Activated CD4-positive, CD25-positive, alpha-beta regulatory T cell treated with anti-CD3 and anti-CD28 coated beads, Interleukin-2, amount 50 U/mL, for 72 hours (primary cell): ENCODE results near the gene IQGAP1.
"Not testable (repeated sequence)": the region's sequence is repeated elsewhere in the genome, so short reads cannot be mapped to it uniquely, and the experiment has no call there.

Experiments used
- DNase-seq: peaks from one replicate; pipeline ENCODE4 v3.0.0; 2021

IQGAP1 gene, protein sequence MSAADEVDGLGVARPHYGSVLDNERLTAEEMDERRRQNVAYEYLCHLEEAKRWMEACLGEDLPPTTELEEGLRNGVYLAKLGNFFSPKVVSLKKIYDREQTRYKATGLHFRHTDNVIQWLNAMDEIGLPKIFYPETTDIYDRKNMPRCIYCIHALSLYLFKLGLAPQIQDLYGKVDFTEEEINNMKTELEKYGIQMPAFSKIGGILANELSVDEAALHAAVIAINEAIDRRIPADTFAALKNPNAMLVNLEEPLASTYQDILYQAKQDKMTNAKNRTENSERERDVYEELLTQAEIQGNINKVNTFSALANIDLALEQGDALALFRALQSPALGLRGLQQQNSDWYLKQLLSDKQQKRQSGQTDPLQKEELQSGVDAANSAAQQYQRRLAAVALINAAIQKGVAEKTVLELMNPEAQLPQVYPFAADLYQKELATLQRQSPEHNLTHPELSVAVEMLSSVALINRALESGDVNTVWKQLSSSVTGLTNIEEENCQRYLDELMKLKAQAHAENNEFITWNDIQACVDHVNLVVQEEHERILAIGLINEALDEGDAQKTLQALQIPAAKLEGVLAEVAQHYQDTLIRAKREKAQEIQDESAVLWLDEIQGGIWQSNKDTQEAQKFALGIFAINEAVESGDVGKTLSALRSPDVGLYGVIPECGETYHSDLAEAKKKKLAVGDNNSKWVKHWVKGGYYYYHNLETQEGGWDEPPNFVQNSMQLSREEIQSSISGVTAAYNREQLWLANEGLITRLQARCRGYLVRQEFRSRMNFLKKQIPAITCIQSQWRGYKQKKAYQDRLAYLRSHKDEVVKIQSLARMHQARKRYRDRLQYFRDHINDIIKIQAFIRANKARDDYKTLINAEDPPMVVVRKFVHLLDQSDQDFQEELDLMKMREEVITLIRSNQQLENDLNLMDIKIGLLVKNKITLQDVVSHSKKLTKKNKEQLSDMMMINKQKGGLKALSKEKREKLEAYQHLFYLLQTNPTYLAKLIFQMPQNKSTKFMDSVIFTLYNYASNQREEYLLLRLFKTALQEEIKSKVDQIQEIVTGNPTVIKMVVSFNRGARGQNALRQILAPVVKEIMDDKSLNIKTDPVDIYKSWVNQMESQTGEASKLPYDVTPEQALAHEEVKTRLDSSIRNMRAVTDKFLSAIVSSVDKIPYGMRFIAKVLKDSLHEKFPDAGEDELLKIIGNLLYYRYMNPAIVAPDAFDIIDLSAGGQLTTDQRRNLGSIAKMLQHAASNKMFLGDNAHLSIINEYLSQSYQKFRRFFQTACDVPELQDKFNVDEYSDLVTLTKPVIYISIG (N-terminal part only)

DNA sequence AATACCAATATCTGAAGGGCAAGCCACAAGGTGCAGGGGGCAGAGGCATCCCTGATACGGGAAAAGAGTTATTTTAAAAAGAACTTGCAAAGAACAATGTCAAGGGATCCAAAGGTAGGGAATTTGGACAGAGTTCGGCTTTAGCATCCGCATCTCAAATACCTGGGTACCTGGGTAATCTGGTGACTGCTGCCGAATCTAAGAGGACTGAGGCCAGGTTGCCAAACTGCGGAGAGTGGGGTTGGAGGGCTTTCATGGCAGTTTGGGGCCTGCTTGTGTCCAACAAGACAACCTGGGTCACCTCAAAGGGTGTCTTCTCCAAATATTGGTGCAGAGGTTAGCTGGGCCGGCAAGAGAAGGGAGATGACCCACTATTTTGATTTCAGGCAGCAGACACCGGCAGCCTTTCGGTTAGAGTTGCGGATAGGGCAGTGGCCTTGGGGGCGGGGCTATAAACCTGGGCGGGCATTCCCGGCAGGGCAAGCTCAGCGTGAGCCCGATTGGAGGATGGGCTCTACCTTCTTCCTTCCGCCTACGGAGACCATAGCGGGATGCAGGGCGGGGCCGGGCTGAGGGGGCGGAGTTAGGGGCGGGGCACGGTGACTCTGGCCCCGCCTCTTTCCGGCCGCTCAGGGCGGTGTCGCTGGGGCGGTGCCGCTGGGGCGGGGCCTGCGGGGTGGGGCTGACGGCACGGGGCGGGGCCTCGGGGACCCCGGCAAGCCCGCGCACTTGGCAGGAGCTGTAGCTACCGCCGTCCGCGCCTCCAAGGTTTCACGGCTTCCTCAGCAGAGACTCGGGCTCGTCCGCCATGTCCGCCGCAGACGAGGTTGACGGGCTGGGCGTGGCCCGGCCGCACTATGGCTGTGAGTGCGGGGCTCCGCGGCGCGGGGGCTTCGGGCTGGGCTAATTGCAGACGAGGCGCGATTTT, at the start of gene IQGAP1:
IQGAP1 (plus strand) TSS at position 709 of the 928 bp plus-strand sequence; CDS start at position 809, 100 bp downstream.
- peak; percentile 97 for DNase-seq

DNA sequence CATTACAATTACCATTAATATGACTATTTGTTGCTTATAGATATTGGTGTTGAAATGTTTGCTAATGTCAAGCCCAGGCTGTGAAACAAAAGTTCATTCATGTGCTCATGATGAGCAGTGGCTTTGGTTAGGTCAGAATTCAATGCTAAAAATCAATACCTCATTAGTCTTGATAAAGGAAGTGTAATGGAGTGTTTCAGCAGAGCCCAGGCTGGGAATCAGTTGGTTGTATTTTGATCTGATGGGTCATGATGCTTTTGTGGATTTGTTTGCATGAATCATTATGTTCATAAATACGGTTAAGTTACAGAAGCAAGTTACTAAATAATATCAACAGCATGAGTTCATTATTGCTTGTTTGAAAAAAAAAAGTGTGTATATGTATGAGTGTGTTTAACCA, 49.5 kb upstream of the IQGAP1 start:
- DNase-seq = no peak

DNA sequence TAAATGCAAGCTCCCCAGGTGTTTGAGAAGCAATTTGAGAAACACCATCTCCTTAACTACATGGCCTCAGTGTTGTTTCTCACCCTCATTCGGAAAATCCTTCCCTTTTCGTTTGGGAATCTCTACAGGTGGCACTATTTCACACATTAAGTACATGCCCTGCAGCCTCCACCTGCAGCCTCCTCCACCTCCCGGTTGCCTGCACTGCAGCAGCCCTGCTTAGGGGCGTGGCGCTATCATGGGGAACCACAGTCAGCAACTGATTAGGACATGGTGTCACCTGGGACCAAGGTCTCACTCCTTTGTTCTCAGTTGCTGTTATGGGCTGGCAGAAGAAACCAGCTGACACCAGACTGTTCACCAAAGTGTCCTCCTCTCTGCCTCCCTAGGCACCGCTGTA, 47.7 kb upstream of the IQGAP1 start:
- no peak for DNase-seq

DNA sequence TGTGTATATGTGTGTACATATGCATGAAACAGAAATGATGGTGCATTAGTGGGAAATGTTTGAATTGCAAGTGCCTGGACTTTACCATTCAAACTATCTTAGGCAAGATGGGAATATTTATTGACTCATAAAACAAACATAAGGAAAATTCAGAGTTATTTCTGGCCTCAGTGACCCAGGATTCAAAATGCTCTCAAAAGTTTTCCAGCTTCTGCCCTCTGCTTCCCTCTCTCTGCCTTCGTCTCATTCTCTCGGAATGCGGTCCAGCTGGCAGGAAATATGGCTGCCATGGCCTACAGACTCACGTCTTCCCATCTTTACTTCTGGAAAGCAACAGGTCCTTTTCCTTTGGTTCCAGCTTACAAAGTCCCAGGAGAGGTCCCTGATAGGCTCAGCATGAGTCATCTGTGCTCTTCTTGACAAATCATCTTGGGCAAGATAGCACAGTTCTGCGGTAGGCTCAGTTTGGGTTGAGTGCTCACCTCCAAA, 44.7 kb upstream of the IQGAP1 start:
- DNase-seq = no peak

DNA sequence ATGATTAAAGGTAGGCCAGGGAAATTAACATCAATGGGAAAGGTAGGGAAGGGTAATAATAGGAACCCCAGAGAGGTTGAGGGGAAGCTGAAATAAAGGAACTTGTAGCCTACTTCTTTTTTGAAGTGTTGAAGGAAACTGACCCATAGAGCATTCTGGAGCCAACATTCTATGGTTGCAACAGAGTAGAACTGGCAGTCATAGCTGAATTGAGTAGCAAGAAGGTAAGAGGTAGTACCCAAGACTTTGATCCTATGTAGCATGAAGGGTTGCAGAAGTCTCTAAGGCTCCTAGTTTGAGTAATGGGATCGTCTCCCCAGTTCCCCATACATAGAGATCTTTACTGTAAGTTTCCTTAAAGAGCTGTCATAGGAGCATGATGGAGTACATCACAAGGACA, 43.4 kb upstream of the IQGAP1 start:
- DNase-seq = no peak

DNA sequence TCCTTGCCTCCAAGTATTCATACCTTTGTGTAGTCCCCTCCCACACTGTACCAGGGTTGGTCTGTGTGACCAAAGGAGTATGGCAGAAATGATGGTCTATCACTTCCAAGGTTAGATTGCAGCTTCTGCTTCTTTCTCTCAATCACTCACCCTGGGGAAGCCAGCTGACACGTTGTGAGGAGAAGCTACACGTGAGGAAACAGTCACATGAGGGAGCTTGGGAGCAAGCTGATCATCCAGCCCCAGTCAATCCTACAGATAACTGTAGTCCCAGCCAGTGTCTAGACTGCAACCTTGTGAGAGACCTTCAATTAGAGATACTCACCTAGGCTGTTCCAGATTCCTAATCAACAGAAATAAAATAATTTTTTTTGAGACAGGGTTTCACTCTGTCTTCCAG, 42.2 kb upstream of the IQGAP1 start:
- no peak for DNase-seq

DNA sequence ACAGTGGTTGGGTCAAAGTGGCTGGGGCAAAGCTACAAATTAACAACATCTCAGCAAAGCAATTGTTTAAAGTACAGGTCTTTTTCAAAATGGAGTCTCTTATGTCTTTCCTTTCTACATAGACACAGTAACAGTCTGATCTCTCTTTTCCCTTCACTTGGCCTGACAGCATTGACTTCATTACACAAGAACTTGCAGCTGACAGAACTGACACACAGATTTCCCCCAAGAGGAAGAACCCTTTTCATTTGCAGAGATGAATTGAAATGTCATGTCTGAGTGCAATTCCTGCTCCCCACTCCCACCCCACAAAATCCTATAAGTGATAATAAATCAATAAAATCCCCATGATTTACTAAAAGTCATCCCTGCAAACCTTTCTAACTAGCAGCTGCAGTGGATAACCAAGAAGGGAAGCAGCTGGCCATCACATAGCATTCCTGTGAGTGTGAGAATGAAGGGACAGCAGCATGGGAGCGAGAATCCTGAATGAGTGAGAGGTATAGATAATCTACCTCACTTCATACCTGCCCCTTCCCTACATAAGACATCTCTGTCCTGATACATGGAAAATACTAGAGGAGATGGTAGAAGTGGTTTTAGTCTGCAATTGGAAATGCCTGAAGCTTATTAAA, 40.5 kb upstream of the IQGAP1 start:
- not testable (repeated sequence) for DNase-seq

DNA sequence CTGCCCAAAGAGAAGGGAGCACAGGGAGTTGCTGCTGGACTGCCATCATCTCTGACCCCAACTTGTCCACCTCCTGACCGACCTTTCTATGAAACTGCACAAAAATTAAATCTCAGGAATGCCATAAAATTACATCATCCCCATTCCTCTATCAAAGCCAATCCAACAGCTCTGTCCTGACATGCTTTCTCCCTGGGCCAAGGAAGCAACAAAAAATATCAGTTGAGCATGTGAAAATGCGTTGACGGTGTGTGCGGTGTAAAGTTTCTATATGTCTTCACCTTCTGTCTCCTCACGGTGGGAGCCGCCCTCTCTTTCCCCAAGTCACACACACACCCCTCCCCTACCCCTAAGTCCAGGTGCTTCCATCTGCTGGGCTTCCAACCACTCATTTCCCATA, 39.6 kb upstream of the IQGAP1 start:
- no peak for DNase-seq

DNA sequence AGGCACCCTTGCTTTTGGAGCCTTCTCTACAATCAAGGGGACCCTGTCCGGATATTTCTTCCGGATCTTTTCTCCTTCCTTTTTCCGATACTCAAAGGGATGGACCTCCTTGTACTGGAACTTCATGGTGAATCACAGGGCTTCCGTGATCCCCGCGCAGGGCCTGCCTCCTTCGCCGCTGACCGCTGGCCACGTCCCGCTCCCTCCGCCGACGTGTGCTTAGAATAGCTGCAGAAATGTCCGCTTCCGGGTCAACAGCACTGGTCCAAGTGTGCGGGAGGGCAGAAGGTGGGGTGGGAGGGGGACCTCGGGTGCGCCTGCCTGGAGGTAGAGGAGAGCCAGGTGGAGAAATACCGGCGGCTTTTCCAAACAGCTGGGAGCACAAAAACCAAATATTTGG, 39.0 kb upstream of the IQGAP1 start:
- DNase-seq = no peak

DNA sequence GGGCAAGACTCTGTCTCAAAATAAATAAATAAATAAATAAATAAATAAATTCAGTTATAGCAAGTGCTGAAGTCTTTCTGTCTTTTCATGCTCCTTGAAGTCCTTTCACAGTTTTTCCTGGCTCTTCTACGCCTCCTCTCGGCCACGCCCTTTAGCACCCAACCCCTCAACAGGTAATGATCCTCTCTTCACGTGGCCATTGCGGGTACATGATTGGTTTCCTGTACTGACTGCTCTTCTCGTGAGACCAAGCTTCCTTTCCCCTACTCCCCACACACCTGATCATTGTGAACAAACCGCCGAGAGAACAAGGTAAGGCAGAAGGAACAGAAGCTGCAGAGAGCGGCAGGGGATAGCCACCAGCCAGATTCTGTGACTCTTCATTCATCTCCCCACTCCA, 38.2 kb upstream of the IQGAP1 start:
- no peak for DNase-seq

DNA sequence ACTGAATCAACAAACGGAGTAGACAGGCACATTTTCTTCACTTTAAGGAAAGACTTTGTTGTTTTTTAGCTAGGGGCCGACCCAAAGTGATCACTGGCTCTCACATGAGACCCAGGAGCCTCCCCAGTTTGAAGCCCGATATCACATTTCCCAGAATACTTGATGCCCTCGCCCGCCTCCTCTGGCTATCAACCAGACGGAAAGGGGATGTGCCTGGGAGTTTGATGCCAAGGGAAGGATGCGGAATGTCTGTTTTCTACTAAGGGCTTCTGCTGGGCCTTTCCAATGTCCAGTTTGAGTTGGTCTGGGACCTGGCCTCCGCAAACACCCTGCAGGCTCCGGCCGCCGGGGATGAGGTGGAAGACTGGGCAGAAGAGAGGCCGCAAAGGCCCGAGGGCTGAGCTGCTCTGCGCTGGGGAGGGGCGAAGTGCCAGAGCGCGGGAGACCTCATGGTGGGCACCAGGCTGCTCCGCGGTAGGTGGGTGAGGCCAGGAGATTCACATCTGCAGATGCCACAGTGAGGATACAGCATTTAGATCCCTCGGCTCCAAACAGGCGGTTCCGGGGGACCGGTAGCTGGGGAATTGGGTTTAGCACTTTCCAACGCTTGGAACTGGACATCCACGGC, 36.4 kb upstream of the IQGAP1 start:
- no peak for DNase-seq

DNA sequence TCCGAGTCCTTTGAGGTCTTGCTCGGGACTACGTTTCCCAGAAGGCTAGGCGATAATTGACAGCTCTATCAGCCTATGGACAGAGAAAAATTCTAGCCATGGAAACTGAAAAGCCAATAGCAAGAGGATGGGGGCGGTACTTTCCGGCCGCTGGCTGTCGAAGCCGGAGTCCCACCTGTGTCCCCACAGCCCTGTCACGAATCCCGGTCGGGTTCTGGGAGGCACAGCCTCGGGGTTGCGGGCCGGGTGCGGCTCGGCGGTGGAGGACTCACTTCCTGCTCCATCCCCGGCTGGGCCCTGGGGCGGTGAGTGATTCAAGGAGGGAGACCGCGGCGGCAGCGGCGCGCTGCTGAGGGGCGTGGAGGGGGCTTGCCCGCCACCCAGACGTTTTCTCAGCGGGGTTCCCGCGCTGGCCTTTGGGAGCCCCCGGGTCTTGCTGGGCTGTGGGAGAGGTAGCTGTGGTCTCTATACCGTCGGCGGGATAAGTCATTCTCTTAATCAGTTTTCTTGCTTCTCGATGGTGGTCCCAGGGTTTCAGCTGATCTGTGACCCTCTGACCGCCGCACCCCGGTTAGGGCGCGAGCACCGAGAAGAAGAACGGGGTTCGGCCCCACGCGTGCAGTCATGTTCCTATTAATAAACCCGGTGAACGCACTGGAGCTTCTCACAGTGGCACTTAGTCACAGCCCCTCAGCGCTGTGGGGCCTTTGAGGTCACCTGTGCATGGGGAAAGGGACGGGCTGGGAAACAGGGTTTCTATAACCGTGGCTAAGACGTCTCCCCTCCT, 35.7 kb upstream of the IQGAP1 start, which contains the start of gene ZNF774:
ZNF774 (plus strand) TSS at position 178 of the 787 bp plus-strand sequence. CDS start 2,377 bp downstream, outside the sequence.
- peak; percentile 87 for DNase-seq

DNA sequence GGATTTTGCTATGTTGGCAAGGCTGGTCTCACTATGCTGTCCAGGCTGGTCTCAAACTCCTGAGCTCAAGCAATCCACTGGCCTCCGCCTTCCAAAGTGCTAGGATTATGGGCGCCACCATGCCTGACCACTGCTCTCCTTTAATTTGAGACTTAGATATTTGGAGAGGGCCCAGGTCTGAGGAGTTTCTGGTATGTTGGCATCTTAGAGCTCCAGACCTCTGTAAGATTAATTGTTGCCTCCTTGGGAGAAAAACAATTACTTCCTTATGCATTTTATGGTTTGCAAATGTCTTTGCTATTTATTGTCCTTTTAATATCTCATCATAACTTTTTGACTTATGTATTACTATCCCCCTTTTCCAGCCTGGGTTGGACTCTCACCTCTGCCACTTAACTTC, 33.1 kb upstream of the IQGAP1 start:
- no peak for DNase-seq

DNA sequence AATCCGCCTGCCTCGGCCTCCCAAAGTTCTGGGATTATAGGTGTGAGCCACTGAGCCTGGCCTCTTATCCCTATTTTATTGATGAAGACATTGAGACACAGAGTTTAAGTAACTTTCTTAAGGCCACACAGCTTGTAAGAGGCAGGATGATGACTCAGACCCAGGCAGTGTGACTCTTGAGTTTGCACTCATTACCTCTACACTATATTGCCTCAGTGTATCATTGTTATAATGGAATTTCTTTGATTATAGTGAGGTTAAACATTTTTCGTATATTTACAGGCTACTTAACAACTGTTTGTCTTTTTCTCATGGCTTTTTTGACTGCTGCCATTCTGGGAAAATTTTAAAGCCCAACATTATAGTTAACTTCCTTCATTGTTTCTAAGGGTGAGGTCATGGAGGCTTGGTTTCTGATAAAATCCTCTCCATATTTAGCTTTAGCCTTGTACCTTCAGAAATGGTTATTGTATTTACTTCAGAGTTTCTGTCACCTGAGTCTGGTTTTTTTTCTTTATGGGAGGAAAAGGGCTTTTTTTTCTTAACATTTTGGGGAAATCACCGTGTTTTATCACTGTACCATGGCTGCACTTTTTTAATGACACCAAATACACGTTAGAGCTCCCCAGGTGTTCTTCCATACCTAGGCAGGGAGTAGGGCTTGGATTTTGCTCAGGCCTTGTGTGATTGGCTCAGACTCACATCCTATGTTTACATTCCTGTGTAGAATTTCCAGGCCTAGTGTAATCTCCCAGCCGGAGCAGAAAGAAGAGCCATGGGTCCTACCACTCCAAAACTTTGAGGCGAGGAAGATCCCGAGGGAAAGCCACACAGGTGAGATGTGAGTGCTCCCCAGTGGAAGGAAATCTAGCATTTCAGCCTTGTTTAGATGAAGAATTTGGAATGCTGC, 29.7 kb upstream of the IQGAP1 start:
- no peak for DNase-seq

DNA sequence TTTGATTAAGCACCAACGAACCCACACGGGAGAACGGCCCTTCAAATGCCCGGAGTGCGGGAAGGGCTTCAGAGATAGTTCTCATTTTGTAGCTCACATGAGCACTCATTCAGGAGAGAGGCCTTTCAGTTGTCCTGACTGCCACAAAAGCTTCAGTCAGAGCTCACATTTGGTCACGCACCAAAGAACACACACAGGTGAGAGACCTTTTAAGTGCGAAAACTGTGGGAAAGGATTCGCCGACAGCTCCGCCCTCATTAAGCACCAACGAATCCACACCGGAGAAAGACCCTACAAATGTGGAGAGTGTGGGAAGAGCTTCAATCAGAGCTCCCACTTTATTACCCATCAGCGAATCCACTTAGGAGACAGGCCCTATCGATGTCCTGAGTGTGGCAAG, 27.3 kb upstream of the IQGAP1 start:
- DNase-seq = no peak

DNA sequence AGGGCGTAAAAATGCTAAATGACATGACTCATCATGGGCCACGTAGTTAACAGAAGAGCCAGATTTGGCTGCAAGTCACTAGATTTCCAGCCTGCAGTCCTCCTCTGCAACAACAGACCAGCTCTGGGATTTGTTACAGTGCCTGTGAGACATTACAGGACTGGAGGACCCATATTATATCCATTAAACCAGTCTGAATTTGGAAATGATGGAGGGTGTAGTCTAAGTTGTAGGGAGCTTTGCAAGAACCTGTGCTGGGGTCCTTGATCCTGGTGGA, 25.2 kb upstream of the IQGAP1 start:
- no peak for DNase-seq

DNA sequence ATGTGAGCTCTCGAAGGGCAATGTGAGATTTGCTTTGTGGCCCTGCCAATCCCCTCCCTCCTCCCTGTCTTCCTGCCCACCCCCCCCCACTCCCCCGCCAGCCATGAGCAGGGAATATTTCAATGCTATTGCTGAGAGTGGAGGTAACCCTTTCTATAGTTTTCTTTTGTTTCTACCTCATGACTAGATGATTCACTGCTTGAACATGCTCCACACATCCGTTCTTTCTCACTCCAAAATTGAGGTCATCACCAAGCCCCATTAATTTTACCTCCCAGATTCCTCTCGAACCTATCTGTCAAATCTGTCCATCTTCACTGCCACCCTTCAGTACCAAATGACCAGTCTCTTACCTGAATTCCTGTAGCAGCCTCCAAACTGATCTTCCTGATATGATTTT, 23.8 kb upstream of the IQGAP1 start:
- no peak for DNase-seq

DNA sequence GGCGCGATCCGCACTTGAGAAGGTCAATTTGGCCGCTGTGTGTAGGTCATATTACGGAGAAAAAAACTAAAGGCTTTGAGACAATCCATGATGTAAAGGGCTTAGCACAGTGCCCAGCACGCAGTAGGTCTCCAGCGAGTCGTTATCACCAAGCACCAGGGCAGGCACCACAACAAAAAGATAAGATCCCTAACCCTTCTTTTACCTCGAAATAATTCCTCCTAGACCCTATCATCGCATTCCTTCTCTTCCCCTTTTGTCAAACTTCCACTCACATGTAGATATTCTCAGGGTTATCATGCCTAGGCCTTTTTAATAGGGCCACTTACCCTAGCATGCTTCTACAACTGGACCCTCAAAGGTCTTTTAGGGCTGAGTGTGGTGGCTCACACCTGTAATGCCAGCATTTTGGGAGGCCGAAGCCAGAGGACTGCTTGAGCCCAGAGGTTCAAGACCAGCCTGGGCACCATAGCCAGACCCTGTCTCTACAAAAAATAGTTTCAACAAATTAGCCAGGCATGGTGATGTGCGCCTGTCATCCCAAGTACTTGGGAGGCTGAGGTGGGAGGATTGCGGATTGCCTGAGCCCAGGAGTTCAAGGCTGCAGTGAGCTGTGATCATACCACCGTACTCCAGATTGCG, 22.5 kb upstream of the IQGAP1 start:
- no peak for DNase-seq
